Hepatocyte (in vitro differentiated cells): ENCODE results near the gene TST. TPM values are rescaled to one million over a fixed set of nuclear protein-coding genes. Genes with fewer than 3 reads are reported as not detected.

Source experiments
- DNase-seq: peaks from one replicate; pipeline ENCODE4 v3.0.0-alpha.2; 2016; ENCODE audit warnings: low spot score
- H2AFZ ChIP-seq: fragments of 200-600 bp; sonication (generic); 2 replicates; pipeline ENCODE4 v1.6.0; 2016; ENCODE audit warnings: antibody characterized with exemption, mild to moderate bottlenecking
- H3K27ac ChIP-seq: fragments of 200-600 bp; sonication (generic); 2 replicates; pipeline ENCODE4 v1.5.1; 2016; ENCODE audit warnings: mild to moderate bottlenecking
- H3K27me3 ChIP-seq: fragments of 200-600 bp; sonication (generic); 2 replicates; pipeline ENCODE4 v1.6.1; 2016
- H3K36me3 ChIP-seq: fragments of 200-600 bp; sonication (generic); replicated peaks from 2 replicates; pipeline ENCODE4 v1.5.1; 2016; ENCODE audit warnings: low read depth; ENCODE audit not compliant: insufficient read depth
- H3K4me1 ChIP-seq: fragments of 200-600 bp; sonication (generic); 2 replicates; pipeline ENCODE4 v1.5.1; 2016; ENCODE audit warnings: mild to moderate bottlenecking, moderate library complexity; ENCODE audit not compliant: insufficient read depth
- H3K4me2 ChIP-seq: fragments of 200-600 bp; sonication (generic); 2 replicates; pipeline ENCODE4 v1.6.0; 2016
- H3K4me3 ChIP-seq: fragments of 200-600 bp; sonication (generic); 2 replicates; pipeline ENCODE4 v1.5.1; 2016; ENCODE audit warnings: mild to moderate bottlenecking
- H3K79me2 ChIP-seq: fragments of 200-600 bp; sonication (generic); 2 replicates; pipeline ENCODE4 v1.6.0; 2017; ENCODE audit warnings: mild to moderate bottlenecking
- H3K9me2 ChIP-seq: fragments of 200-600 bp; sonication (generic); replicated peaks from 2 replicates; pipeline ENCODE4 v1.6.0; 2017; ENCODE audit warnings: mild to moderate bottlenecking; ENCODE audit not compliant: insufficient read depth
- H3K9me3 ChIP-seq: fragments of 200-600 bp; sonication (generic); 2 replicates; pipeline ENCODE4 v1.5.1; 2016; ENCODE audit warnings: low read depth, mild to moderate bottlenecking
- H4K20me1 ChIP-seq: fragments of 200-600 bp; sonication (generic); 2 replicates; pipeline ENCODE4 v1.6.0; 2016; ENCODE audit warnings: mild to moderate bottlenecking; ENCODE audit not compliant: insufficient read depth, poor library complexity, severe bottlenecking
- EZH2 ChIP-seq: fragments of 200-600 bp; sonication (generic); IDR thresholded peaks from 2 replicates; pipeline ENCODE4 v1.6.1; 2016; ENCODE audit warnings: antibody characterized with exemption, mild to moderate bottlenecking, borderline replicate concordance
- EZH2phosphoT487 ChIP-seq: fragments of 200-600 bp; sonication (generic); IDR thresholded peaks from one replicate; pipeline ENCODE4 v1.6.1; 2018; ENCODE audit warnings: antibody characterized with exemption, mild to moderate bottlenecking, low read depth, moderate library complexity; ENCODE audit not compliant: unreplicated experiment, severe bottlenecking
- WGBS: methylation state at CpG from one replicate; pipeline ENCODE4 v1.1.6; 2016; ENCODE audit warnings: low lambda C conversion rate; ENCODE audit errors: missing lambda C conversion rate; 5-methylcytosine and 5-hydroxymethylcytosine counted together
- polyA plus RNA-seq: library from polyadenylated mRNA; unstranded; fragments of >200 nt; fragmentation: Nextera tagmentation; extraction: Ambion mirVana; gene quantifications from 2 replicates; pipeline ENCODE4 v1.2.1, GENCODE V29; 2016
- total RNA-seq: library from RNA; depleted of rRNA; stranded (reverse); fragments of >200 nt; gene quantifications from 2 replicates; pipeline ENCODE4 v1.2.3, GENCODE V29; 2014
- TF ChIP-seq, protein P1 (sequence below): fragments of 200-600 bp; sonication (generic); IDR thresholded peaks from 2 replicates; pipeline ENCODE4 v1.5.1; 2016; ENCODE audit warnings: antibody characterized with exemption, mild to moderate bottlenecking; ENCODE audit not compliant: poor library complexity

TST gene
- total and polyA plus RNA-seq, 2 experiments from 2014 or later = 50.2 to 111 TPM

DNA sequence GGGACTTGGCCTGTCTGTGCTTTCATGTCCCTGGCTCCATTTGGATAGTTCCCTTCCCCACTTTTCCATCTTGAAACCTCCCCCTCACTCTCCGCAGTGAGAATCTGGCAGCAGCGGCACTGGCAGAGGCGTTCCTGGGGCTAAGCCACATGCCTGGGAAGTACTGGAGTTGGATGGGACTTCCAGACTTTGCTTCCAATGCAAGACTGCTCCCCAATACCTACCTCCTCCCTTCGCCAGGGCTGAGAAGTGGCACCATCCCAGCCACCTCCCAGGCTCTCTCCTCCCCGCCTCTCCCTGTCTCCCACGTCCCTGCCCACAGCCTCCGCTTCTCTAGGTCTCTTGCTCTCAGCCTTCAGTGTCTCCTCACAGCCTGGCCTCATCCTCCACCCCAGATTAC lies 16.6 kb downstream of the TST start:
- no peak overlapping the region for H2AFZ ChIP-seq
- TF ChIP-seq EZH2phosphoT487 = no peak
- no peak for TF ChIP-seq EZH2
- H3K4me1 ChIP-seq = no peaks in the 10 kb centered on the region
- DNase-seq = no peak
- no peak overlapping the region for H3K4me3 ChIP-seq
- H3K79me2 ChIP-seq = no peaks in the 10 kb centered on the region
- H3K9me3 ChIP-seq = no peaks in the 10 kb centered on the region
- no peaks in the 10 kb centered on the region for H4K20me1 ChIP-seq
- H3K4me2 ChIP-seq = no peak overlapping the region
- no peak overlapping the region for H3K27ac ChIP-seq
- no peaks in the 10 kb centered on the region for H3K27me3 ChIP-seq
- no peaks in the 10 kb centered on the region for H3K36me3 ChIP-seq
- no peaks in the 10 kb centered on the region for H3K9me2 ChIP-seq
- 92% methylated on average over 7 of the region's 7 CpGs for WGBS

DNA sequence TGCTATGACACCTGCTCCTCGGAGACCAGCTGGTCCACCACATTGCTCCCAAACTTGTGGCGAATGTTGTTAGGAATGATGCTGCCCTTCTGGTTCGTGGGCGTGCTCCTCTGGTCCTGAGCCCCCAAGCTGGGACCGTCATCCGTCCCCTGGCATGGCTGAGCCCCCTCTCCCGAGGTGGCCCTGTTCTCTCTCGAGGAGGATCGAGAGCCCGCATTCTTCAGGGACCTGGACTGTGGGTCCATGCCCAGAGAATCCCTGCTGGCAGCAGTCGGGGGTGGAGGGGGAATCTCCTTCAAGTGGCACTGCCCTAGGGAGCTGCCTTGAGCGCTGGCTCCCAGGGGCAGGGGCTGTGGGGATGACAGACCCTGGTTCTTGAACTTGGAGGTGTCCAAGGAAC lies 17.4 kb downstream of the TST start:
- DNase-seq = no peak
- Histone ChIP-seq H3K4me3 (no peak overlapping the region), H3K27ac (no peak overlapping the region), H3K36me3 (no peaks in the 10 kb centered on the region), H3K9me3 (no peaks in the 10 kb centered on the region), H3K4me1 (no peaks in the 10 kb centered on the region), H4K20me1 (no peaks in the 10 kb centered on the region), H2AFZ (no peak overlapping the region), H3K27me3 (no peaks in the 10 kb centered on the region), H3K4me2 (no peak overlapping the region), H3K79me2 (no peaks in the 10 kb centered on the region), H3K9me2 (no peaks in the 10 kb centered on the region)
- TF ChIP-seq EZH2phosphoT487 = no peak
- TF ChIP-seq EZH2 = no peak
- TF ChIP-seq, protein P1, sequence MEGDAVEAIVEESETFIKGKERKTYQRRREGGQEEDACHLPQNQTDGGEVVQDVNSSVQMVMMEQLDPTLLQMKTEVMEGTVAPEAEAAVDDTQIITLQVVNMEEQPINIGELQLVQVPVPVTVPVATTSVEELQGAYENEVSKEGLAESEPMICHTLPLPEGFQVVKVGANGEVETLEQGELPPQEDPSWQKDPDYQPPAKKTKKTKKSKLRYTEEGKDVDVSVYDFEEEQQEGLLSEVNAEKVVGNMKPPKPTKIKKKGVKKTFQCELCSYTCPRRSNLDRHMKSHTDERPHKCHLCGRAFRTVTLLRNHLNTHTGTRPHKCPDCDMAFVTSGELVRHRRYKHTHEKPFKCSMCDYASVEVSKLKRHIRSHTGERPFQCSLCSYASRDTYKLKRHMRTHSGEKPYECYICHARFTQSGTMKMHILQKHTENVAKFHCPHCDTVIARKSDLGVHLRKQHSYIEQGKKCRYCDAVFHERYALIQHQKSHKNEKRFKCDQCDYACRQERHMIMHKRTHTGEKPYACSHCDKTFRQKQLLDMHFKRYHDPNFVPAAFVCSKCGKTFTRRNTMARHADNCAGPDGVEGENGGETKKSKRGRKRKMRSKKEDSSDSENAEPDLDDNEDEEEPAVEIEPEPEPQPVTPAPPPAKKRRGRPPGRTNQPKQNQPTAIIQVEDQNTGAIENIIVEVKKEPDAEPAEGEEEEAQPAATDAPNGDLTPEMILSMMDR = no peak
- WGBS = 91% methylated on average over 12 of the region's 12 CpGs

DNA sequence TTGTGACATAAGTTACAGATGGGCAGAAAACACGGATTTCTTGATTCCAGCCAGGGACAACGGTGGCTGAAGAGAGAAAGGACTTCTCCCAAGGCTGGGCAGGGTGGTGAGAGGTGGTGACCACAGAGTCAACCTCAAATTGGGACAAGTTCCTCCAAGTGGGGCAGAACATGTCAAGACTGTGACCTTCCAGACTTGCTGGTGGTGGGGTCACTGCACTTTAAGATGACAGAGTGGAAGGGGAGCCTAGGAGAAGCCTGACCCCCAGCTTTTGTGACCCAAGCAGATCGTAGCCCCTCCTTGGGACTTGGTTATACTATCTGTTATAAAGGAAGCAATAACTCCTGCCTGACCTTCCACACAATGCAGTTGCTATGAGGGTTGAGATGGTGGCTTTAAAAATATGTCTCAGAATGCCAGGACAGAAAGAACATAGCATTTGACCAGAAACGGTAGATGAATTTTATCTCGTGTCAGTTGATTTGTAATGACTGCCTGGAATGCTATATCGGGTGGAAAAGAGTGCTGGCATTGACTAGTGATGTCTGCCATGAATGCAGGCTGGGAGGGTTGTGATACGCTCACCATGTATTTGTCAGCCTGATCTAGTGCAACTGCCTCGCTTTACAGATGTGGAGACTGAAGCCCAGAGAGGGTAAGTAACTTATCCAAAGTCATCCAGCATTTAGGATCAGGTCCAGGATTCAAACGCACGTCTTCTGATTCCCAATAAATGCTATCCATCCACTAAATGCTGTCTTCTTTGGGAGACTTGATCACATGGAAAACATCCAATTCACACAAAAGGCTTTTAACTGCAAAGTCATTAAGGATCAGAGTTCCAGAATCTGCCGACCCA lies 18.3 kb downstream of the TST start:
- Histone ChIP-seq H3K27me3 (no peaks in the 10 kb centered on the region), H3K9me3 (no peaks in the 10 kb centered on the region), H3K9me2 (no peaks in the 10 kb centered on the region), H3K4me1 (no peaks in the 10 kb centered on the region), H3K79me2 (no peaks in the 10 kb centered on the region), H4K20me1 (no peaks in the 10 kb centered on the region), H3K4me3 (no peak overlapping the region), H2AFZ (no peak overlapping the region), H3K27ac (no peak overlapping the region), H3K4me2 (no peak overlapping the region), H3K36me3 (no peaks in the 10 kb centered on the region)
- no peak for TF ChIP-seq EZH2
- TF ChIP-seq EZH2phosphoT487 = no peak
- TF ChIP-seq, protein P1 = no peak
- WGBS = 81% methylated on average over 11 of the region's 11 CpGs
- DNase-seq = no peak

DNA sequence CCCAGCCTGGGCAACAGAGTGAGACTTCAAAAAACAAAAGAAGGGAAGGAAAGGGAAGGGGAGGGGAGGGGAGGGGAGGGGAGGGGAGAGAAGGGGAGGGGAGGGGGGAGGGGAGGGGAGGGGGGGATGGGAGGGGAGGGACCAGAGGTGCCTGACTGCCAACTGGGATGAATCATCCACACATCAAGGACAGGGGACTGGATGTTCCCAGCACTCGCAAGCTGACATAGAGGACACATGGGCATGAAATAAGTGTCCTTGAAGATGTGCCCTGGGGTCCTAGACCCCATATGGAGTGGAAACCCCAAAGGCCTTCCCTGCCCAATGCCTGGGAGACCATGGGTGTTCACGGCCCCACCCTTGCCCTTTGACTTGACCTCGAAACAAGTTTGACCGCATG lies 19.8 kb downstream of the TST start:
- H3K9me2 ChIP-seq = no peaks in the 10 kb centered on the region
- H3K79me2 ChIP-seq = no peaks in the 10 kb centered on the region
- no peaks in the 10 kb centered on the region for H3K4me1 ChIP-seq
- DNase-seq = no peak
- no peaks in the 10 kb centered on the region for H3K27me3 ChIP-seq
- no peak overlapping the region for H3K4me3 ChIP-seq
- H3K27ac ChIP-seq = no peak overlapping the region
- no peaks in the 10 kb centered on the region for H3K36me3 ChIP-seq
- H3K4me2 ChIP-seq = no peak overlapping the region
- no peaks in the 10 kb centered on the region for H4K20me1 ChIP-seq
- H2AFZ ChIP-seq = no peak overlapping the region
- WGBS = 86% methylated on average over 3 of the region's 4 CpGs
- no peaks in the 10 kb centered on the region for H3K9me3 ChIP-seq
- no peak for TF ChIP-seq EZH2phosphoT487
- TF ChIP-seq EZH2 = no peak
